ENCODE measurements around the gene SSH2.

SSH2 gene

DNA sequence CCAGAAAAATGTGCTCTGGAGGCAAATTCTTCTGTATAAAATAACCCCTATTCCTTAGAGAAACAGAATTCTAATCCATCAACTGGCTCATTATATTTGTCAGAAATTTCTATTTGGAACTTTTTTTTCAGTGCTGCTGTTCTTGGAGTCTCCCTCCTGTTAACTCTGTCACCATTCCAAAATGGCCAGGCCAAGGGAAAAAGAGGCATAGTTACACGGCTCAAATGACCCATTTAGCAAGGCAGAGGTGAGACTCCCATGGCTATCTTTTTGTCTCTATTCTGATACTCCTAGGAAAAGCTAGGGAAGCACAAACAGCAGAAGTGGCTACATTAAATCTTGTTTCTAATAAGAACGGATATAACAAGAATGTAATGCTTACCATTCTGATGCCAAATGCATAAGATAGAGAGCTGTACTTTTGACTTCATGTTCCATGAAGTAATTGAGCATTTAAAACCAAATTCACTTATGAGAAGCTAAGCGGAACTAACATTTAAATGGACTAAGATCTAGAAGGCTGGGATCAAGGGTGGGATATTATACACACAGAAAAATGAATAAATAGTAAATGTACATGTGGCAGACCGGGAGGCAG is 242.9 kb downstream of the SSH2 start (continued):
- TF ChIP-seq, protein P1, sequence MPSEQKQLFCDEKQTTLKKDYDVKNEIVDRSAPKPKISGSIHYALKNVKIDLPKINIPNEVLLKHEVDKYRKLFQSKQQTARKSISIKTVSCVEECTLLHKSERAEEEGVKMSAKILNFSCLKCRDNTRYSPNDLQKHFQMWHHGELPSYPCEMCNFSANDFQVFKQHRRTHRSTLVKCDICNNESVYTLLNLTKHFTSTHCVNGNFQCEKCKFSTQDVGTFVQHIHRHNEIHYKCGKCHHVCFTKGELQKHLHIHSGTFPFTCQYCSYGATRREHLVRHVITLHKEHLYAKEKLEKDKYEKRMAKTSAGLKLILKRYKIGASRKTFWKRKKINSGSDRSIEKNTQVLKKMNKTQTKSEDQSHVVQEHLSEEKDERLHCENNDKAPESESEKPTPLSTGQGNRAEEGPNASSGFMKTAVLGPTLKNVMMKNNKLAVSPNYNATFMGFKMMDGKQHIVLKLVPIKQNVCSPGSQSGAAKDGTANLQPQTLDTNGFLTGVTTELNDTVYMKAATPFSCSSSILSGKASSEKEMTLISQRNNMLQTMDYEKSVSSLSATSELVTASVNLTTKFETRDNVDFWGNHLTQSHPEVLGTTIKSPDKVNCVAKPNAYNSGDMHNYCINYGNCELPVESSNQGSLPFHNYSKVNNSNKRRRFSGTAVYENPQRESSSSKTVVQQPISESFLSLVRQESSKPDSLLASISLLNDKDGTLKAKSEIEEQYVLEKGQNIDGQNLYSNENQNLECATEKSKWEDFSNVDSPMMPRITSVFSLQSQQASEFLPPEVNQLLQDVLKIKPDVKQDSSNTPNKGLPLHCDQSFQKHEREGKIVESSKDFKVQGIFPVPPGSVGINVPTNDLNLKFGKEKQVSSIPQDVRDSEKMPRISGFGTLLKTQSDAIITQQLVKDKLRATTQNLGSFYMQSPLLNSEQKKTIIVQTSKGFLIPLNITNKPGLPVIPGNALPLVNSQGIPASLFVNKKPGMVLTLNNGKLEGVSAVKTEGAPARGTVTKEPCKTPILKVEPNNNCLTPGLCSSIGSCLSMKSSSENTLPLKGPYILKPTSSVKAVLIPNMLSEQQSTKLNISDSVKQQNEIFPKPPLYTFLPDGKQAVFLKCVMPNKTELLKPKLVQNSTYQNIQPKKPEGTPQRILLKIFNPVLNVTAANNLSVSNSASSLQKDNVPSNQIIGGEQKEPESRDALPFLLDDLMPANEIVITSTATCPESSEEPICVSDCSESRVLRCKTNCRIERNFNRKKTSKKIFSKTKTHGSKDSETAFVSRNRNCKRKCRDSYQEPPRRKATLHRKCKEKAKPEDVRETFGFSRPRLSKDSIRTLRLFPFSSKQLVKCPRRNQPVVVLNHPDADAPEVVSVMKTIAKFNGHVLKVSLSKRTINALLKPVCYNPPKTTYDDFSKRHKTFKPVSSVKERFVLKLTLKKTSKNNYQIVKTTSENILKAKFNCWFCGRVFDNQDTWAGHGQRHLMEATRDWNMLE (tag by site-specific recombination; conservative IDR thresholded peaks at IDR 0.05; ENCODE audit: low read depth), result no peak
- TF ChIP-seq, protein P2, sequence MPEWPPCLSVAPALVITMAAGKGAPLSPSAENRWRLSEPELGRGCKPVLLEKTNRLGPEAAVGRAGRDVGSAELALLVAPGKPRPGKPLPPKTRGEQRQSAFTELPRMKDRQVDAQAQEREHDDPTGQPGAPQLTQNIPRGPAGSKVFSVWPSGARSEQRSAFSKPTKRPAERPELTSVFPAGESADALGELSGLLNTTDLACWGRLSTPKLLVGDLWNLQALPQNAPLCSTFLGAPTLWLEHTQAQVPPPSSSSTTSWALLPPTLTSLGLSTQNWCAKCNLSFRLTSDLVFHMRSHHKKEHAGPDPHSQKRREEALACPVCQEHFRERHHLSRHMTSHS (tag by site-specific recombination; IDR thresholded peaks at IDR 0.05), result no peak
- TF ChIP-seq, protein P3, sequence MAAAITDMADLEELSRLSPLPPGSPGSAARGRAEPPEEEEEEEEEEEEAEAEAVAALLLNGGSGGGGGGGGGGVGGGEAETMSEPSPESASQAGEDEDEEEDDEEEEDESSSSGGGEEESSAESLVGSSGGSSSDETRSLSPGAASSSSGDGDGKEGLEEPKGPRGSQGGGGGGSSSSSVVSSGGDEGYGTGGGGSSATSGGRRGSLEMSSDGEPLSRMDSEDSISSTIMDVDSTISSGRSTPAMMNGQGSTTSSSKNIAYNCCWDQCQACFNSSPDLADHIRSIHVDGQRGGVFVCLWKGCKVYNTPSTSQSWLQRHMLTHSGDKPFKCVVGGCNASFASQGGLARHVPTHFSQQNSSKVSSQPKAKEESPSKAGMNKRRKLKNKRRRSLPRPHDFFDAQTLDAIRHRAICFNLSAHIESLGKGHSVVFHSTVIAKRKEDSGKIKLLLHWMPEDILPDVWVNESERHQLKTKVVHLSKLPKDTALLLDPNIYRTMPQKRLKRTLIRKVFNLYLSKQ (tag by site-specific recombination; IDR thresholded peaks at IDR 0.05; ENCODE audit: borderline replicate concordance), result no peak
- TF ChIP-seq ZNF558 (tag by site-specific recombination; IDR thresholded peaks at IDR 0.05), result no peak
- TF ChIP-seq SETDB1 (IDR thresholded peaks at IDR 0.05; ENCODE audit: insufficient read length, low read length), result no peak
- no peak for TF ChIP-seq ZNF585B (tag by site-specific recombination; IDR thresholded peaks at IDR 0.05)
- TF ChIP-seq ZNF416 (tag by site-specific recombination; IDR thresholded peaks at IDR 0.05), result no peak
- no peak for TF ChIP-seq ZSCAN16 (tag by site-specific recombination; IDR thresholded peaks at IDR 0.05)
- no peak for TF ChIP-seq GFI1B (tag by site-specific recombination; IDR thresholded peaks at IDR 0.05)
- TF ChIP-seq, protein P4, sequence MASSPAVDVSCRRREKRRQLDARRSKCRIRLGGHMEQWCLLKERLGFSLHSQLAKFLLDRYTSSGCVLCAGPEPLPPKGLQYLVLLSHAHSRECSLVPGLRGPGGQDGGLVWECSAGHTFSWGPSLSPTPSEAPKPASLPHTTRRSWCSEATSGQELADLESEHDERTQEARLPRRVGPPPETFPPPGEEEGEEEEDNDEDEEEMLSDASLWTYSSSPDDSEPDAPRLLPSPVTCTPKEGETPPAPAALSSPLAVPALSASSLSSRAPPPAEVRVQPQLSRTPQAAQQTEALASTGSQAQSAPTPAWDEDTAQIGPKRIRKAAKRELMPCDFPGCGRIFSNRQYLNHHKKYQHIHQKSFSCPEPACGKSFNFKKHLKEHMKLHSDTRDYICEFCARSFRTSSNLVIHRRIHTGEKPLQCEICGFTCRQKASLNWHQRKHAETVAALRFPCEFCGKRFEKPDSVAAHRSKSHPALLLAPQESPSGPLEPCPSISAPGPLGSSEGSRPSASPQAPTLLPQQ (tag by site-specific recombination; IDR thresholded peaks at IDR 0.05), result no peak

DNA sequence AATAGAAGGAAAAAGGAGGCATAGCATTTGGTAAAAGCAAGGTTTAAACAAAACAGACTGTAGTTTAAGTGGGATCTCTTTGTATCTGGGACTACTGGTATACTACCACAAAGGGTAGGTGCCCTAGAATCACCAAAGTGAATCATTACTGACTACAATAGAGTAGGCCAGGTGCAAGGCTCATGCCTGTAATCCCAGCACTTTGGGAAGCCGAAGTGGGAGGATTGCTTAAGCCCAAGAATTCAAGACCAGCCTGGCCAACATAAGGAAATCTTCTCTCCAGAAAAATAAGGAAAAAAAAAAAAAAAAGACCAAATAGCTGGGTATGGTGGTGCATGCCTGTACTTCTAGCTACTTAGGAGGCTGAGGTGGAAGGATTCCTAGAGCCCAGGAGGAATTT is 246.5 kb downstream of the SSH2 start:
- Histone ChIP-seq H3K27ac (ENCODE audit: extremely low read depth, low read depth, low read length) (no peak overlapping the region), H3K4me1 (ENCODE audit: control insufficient read depth, insufficient read depth, low read length) (no peaks in the 10 kb centered on the region), H3K36me3 (ENCODE audit: control insufficient read depth in 2 of 2, insufficient read depth in 1 of 2, low read length in 2 of 2) (peaks cover 0 to 5% of the 10 kb centered on the region in 2 experiments; a peak in 1 of 3 replicates), H3K4me3 (ENCODE audit: low read depth, low read length) (no peak overlapping the region), H3K9me3 (ENCODE audit: control insufficient read depth, insufficient read depth, low read depth, low read length) (no peaks in the 10 kb centered on the region)
- ChIA-PET CTCF (interaction anchor here (0.6 to 1.0 kb wide), 3 partner anchors 22 to 320 kb away, joined by 3 to 6 read pairs (median 4); no protein-coding TSS in a partner anchor), POLR2A (interaction anchor here (0.7 to 1.0 kb wide), 2 partner anchors 146 to 246 kb away, joined by 4 read pairs; partner anchors contain the start of gene SSH2)
- TF ChIP-seq, protein P5, sequence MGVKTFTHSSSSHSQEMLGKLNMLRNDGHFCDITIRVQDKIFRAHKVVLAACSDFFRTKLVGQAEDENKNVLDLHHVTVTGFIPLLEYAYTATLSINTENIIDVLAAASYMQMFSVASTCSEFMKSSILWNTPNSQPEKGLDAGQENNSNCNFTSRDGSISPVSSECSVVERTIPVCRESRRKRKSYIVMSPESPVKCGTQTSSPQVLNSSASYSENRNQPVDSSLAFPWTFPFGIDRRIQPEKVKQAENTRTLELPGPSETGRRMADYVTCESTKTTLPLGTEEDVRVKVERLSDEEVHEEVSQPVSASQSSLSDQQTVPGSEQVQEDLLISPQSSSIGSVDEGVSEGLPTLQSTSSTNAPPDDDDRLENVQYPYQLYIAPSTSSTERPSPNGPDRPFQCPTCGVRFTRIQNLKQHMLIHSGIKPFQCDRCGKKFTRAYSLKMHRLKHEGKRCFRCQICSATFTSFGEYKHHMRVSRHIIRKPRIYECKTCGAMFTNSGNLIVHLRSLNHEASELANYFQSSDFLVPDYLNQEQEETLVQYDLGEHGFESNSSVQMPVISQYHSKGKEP (tag by site-specific recombination; IDR thresholded peaks at IDR 0.05), result no peak
- TF ChIP-seq ZNF747 (tag by site-specific recombination; IDR thresholded peaks at IDR 0.05) (no peak), ZNF677 (tag by site-specific recombination; IDR thresholded peaks at IDR 0.05) (no peak), RBAK (tag by site-specific recombination; IDR thresholded peaks at IDR 0.05) (no peak), ZNF366 (tag by site-specific recombination; conservative IDR thresholded peaks at IDR 0.05) (no peak), ZNF214 (tag by site-specific recombination; IDR thresholded peaks at IDR 0.05; ENCODE audit: borderline replicate concordance) (no peak), ZNF416 (tag by site-specific recombination; IDR thresholded peaks at IDR 0.05) (no peak), ZFP41 (tag by site-specific recombination; IDR thresholded peaks at IDR 0.05; ENCODE audit: borderline replicate concordance) (no peak), ZNF837 (tag by site-specific recombination; IDR thresholded peaks at IDR 0.05) (no peak), ZNF16 (tag by site-specific recombination; IDR thresholded peaks at IDR 0.05; ENCODE audit: low read depth) (no peak)
- TF ChIP-seq, protein P6, sequence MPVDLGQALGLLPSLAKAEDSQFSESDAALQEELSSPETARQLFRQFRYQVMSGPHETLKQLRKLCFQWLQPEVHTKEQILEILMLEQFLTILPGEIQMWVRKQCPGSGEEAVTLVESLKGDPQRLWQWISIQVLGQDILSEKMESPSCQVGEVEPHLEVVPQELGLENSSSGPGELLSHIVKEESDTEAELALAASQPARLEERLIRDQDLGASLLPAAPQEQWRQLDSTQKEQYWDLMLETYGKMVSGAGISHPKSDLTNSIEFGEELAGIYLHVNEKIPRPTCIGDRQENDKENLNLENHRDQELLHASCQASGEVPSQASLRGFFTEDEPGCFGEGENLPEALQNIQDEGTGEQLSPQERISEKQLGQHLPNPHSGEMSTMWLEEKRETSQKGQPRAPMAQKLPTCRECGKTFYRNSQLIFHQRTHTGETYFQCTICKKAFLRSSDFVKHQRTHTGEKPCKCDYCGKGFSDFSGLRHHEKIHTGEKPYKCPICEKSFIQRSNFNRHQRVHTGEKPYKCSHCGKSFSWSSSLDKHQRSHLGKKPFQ (tag by site-specific recombination; IDR thresholded peaks at IDR 0.05), result no peak

Data from HEK293 (cell line).